GM19455 (cell line): Measurements from ENCODE around the gene MLXIPL.
"Not testable (repeated sequence)": the region's sequence is repeated elsewhere in the genome, so short reads cannot be mapped to it uniquely, and the experiment has no call there.

ENCODE experiments used
- ATAC-seq: cut with Tn5 transposase; IDR thresholded peaks from one replicate; pipeline ENCODE4 v1.9.1; 2021; ENCODE audit not compliant: unreplicated experiment

The MLXIPL gene

GRCh38 chr7:73645643-73646174 is 21.4 kb upstream of the MLXIPL start:
- no peak for ATAC-seq

DNA sequence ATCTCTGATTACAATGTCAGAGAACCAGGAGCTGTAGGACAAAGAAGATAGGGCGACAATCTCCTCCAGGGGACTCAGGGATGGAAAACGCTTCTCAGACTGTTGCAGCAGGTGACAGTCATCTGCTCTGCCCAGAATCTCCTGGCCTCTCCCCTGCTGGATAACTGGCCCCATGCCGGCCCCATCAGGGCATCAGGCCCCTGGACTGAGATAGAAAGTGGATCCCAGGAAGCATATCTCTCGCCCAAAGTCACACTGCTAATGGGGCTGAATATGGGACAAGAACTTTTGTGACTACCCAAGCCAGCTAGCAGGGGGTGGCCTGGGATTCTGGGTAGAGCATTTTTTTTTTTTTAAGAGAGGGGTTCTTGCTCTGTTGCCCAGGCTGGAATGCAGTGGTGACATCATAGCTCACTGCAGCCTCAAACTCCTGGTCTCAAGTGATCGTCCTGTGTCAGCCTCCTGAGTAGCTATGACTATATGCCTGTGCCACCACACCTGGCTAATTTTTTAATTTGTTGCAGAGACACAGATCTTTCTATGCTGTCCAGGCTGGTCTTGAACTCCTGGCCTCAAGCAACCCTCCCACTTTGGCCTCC is 20.5 kb upstream of the MLXIPL start:
- ATAC-seq, result no peak

DNA sequence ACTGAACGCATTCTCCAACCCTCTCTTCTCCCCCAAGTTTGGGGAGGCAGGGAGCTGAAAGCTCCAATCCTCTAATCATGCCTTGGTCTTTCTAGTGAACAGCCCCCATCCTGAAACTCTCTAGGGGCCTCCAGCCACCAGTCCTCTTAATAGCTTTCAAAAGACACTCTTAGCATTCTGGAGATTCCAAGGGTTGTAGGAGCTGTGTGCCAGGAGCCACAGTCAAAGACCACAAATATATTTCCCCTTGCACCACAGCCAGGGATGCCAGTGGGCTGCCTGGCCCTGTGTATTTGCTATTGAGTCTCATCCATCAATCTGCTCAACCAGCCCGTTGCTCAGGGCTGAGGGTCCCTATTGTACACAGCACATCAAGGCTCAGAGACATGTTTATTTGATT is 18.5 kb upstream of the MLXIPL start:
- ATAC-seq, result no peak

DNA sequence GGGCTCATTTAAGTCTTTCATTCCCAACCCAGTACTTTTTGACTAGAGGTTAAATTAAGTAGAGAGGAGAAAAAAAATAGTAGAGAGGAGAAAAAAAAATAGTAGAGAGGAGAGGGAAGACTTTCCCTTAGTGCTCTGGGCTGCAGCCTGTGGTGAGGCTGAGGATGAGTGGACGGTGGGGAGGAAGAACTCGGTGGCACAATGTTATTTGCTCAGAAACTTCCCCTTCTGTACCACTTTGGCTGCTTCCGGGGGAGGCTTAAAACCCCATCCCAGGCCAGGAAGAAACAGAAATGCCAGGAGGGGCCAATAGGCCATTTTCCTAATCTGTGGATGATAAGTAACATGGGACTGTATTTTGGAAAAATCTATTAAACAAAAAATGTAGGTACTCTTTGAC is 14.6 kb upstream of the MLXIPL start:
- ATAC-seq, result no peak

DNA sequence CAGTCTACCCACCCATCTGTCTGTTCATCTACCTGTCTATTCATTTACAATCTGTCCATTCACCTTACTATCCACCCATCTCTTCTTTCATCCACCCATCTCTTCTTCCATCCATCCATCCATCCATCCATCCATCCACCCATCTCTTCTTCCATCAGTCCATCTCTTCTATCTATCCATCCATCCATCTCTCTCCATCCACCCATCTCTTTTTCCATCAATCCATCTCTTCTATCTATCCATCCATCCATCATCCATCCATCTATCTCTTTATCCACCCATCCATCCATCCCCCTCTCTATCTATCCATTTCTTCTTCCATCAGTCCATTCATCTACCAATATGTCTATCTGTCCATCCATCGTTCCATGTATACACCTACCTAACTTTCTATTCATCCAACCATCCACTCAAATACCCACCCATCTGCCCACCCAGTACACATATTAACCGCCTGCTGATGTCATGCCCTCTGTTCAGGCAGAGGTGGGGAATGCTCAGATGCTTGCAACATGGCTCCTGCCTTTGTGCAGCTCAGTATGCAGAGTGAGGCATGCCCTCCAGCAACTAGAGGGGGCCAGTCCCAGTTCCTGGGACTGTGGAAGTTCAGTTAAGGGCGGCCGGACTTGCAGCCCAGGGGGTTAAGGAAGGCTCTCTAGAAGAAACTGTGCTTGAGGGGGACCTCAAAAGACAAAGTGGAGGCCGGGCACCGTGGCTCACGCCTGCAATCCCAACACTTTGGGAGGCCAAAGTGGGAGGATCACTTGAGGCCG is 11.3 kb upstream of the MLXIPL start:
- ATAC-seq, result no peak

DNA sequence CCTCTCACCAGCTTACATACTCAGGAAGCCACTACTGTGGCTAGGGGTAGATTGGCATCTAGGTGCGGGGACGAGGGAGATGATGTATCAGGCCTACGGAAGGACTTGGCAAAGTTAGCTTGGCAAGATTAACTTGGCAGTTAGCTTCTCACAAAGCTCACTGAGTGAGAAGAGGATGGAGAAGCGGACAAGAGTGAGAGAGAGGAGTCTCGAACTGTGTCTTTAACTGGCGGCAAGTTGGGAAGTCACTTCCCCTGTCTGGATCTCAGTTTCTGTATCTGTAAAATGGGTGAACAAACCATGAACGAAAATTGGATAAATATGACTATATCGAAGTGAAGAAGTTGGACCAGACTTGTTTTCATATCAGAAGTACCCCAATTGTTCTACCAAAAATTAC is 9.5 kb upstream of the MLXIPL start:
- ATAC-seq, result no peak

DNA sequence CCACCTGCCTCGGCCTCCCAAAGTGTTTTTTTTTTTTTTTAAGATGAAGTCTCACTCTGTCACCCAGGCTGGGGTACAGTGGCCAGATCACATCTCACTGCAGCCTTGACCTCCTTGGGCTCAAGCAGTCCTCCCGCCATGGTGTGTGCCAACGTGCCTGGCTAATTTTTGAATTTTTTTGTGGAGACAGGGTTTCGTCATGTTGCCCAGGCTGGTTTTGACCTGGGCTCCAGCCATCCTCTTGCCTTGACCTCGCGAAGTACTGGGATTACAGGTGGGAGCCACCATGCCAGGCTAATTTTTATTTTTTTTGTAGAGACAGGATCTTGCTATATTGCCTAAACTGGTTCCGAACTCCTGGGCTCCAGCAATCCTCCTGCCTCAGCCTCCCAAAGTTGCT is 9.0 kb upstream of the MLXIPL start:
- no peak for ATAC-seq

DNA sequence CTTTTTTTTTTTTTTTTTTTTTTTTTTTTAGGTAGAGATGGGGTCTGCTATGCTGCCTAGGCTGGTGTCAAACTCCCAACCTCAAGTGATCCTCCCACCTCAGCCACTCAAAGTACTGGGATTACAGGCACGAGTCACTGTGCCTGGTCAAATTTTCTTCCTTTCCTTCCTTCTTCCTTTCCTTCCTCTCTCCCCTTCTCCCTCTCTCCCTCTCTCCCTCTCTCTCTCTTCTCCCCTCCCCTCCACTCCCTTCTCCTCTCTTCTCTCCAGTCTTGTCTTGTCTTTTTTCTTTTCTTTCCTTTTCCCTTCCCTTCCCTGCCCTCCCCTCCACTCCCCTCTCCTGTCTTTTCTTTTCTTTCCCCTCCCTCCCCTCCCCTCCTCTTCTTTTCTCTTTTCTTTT is 7.2 kb upstream of the MLXIPL start:
- ATAC-seq, result no peak

GRCh38 chr7:73628504-73628903 is 4.2 kb upstream of the MLXIPL start:
- ATAC-seq, result no peak

- ATAC-seq, result no peak
These were observed 2.5 kb upstream of the MLXIPL start for GRCh38 chr7:73626814-73627213.

DNA sequence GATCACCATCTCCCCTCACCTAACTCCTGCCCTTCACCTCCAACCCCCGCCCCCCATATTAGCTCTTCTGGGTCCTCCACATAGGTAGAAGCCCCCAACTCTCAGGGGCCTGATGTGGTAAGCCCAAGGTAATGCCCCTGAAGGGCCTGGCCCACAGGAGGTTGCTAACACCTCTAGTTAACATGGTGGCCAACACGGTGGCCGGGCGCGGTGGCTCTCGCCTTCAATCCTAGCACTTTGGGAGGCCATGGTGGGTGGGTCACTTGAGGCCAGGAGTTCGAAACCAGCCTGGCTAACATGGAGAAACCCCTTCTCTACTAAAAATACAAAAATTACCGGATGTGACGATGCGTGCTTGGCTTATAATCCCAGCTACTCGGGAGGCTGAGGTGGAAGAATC is 954 bp upstream of the MLXIPL start:
- no peak for ATAC-seq

DNA sequence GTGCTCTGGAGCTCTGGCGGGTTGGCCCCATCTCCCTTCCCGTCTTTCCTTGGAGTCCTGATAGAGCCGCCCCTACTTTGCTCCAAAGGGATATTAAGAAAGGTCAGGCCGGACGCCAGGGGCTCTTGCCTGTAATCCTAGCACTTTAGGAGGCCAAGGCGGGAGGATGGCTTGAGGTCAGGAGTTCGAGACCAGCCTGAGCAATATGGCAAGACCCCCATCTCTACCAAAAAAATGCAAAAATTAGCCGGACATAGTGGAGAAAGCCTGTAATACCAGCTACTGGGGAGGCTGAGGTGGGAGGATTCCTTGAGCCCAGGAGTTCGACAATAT is 313 bp upstream of the MLXIPL start:
- ATAC-seq, result no peak

DNA sequence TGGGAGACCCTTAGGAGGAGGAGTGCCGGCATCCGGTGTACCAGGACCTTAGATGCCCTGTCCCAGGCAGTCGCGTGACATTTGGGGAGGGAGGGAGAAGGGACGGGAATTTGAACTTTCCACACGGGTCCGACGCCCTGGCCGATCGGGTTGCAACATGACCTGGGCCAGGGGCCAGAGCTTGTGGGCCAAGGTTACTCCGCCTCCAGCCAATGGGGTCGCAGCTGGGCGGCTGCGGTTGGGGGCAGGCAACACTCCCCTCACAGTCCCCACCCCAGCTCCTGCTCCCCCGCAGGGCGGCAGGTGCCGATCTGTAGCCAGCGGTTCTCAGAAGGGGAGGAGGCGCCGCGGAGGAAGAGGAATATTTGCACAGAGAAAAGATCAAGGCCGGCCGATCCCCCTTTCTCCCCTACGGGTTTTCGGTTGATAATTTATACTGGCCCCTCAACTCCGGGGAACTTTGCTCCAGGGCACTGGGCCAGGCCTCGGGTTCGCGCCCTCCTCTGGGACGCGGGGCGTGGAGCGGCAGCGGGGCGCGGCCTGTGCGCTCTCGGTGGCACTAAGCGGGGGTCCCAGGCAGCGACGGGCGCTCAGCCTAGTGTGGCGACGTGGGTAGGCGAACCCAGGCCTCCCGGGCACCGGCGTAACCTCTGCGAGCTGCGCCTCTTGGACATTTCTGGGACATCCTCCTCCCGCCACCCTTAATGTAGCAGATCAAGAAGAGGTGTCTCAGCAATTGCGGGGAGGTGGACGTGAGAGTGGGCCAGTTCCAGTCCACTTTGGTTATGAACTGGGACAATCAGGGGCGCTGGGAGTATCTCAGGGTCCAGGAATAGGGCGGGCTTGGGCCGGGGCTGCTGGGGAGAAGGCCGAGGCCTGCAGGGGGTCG is 1.2 kb downstream of the MLXIPL start:
- ATAC-seq, result no peak

DNA sequence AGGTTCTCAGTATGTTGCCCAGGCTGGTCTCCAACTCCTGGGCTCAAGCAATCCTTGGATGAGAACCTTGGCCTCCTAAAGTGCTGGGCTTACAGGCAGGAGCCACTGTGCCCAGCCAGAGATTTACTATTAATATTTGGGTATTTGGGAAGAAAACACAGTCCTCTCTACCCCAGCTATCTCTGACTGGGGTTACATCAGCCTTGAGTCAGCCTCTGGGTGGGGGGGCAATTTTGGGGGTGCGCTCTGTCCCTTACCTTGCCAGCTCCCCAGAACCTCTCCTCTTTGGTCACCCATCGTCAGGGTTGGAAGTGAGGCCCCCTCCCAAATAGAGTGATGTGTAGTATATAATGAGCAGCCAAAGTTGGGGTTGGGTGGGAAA is 1.8 kb downstream of the MLXIPL start:
- no peak for ATAC-seq

- no peak for ATAC-seq
These were observed 2.9 kb downstream of the MLXIPL start for GRCh38 chr7:73621168-73622063.

DNA sequence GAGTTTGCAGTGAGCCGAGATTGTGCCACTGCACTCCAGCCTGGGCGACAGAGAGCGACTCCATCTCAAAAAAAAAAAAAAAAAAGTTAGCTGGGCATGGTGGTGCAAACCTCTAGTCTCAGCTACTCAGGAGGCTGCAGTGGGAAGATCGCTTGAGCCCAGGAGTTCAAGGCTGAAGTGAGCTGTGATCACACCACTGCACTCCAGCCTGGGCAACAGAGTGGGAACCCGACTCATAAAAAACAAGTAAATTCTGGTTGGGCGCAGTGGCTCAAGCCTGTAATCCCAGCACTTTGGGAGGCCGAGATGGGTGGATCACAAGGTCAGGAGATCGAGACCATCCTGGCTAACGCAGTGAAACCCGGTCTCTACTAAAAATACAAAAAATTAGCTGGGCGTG is 4.9 kb downstream of the MLXIPL start:
- ATAC-seq, result not testable (repeated sequence)

DNA sequence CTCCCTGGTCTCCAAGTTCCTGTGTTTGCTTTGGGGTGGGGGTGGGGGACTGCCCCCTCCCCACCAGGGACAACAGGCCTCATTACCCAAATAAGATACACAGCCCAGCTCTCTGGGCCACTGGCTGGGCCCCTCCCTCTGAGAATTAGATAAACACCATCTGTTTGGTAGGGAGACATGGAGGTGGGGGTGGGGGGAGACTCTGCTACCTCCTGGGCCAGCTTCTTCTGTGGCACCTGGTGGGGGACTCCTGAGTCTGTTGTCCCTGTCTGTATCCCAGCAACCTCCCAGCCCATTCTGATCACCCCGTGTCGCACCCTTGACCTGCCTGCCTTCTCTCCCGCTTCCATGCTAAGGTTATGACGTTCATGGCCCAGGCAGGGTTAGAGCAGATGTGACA is 5.8 kb downstream of the MLXIPL start:
- ATAC-seq, result no peak

- ATAC-seq, result not testable (repeated sequence)
These were observed 6.8 kb downstream of the MLXIPL start for GRCh38 chr7:73617520-73617919.

- ATAC-seq, result no peak
These were observed 8.4 kb downstream of the MLXIPL start for GRCh38 chr7:73615886-73616285.

DNA sequence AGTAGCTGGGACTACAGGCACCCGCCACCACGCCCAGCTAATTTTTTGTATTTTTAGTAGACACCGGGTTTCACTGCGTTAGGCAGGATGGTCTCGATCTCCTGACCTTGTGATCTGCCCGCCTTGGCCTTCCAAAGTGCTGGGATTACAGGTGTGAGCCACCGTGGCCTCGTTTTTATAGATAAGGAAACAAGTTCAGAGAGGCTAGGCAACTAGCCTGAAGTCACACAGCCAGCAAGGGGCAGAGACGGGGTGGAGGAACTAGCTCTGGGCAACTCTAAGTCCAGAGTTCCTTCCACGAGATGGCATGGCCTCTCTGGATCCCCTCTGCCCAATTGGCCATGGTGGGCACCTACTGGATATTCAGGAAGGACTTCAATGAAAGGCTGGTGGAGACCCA is 9.4 kb downstream of the MLXIPL start:
- ATAC-seq, result not testable (repeated sequence)
